ENCODE data around the gene CCDC158.

Gene CCDC158

DNA sequence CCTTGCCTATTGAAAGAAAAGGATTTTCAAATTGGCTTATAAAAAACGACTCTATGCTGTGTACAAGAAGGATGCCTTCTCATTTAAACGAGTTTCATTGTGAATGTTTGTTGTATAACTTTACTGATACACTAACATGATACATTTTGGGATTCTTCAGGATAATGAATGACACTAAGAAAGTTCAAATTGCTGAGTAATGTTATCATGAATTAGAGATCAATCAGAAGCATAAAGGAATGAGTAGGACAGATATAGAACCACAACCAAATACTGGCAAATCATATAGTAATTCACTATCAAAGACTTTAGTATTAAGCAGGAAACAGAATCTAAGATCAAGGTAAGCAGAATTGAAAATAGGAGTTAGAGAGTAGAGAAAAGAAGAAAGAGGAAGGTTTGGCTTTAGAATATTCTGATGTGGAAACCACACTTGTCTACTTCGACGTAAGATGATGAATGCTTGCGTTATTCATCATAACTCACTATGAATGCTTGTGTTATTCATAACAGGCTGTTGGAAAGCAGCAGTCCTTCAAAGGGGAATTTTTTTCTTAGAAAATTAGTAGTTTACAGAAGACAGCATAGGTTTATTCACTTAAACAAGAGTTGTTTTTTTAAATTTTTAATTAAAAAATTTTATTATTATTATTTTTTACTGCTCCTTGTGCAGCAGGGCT lies 13.4 kb downstream of the CCDC158 start:
- DNase-seq (ENCODE audit: low spot score in 2 of 2) = no peak
- H3K9me3 ChIP-seq = no peaks in the 10 kb centered on the region
- H3K4me3 ChIP-seq = no peak overlapping the region
- in situ Hi-C loops (cut with MboI; ENCODE audit: low sequenced_read_pairs) = no loop called here
- H3K27me3 ChIP-seq (ENCODE audit: low read depth) = no peaks in the 10 kb centered on the region; the same call in 1 of the 2 replicates
- H3K4me1 ChIP-seq = peaks cover 31% of the 10 kb centered on the region
- H3K36me3 ChIP-seq (replicated peaks) = no peaks in the 10 kb centered on the region

DNA sequence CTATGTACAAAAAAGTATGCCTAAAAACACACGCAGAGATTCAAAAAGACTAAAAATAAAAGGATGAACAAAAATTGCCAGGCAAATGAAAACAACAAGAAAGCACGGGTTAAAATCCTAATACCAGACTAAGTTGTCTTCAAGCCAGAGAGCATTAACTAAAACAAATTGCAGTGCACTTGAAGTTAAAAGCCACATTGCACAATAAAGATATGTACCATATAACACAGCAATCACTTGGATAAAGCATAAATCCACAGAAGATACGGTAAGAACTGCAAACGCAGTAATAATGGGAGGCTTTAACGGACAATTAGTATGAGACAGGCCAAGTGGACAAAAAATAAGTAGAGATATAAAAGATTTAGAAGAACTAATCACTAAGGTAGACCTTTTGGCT lies 14.9 kb downstream of the CCDC158 start:
- H3K36me3 ChIP-seq (replicated peaks) = no peaks in the 10 kb centered on the region
- peaks cover 20% of the 10 kb centered on the region for H3K4me1 ChIP-seq
- no peak overlapping the region for H3K4me3 ChIP-seq
- no peak for DNase-seq (ENCODE audit: low spot score in 2 of 2)
- in situ Hi-C loops (cut with MboI; ENCODE audit: low sequenced_read_pairs) = no loop called here
- no peaks in the 10 kb centered on the region; the same call in 1 of the 2 replicates for H3K27me3 ChIP-seq (ENCODE audit: low read depth)
- H3K9me3 ChIP-seq = no peaks in the 10 kb centered on the region

- no peaks in the 10 kb centered on the region; the same call in 1 of the 2 replicates for H3K27me3 ChIP-seq (ENCODE audit: low read depth)
- H3K9me3 ChIP-seq = no peaks in the 10 kb centered on the region
- no peak overlapping the region for H3K4me3 ChIP-seq
- in situ Hi-C loops (cut with MboI; ENCODE audit: low sequenced_read_pairs) = no loop called here
- H3K4me1 ChIP-seq = peaks cover 12% of the 10 kb centered on the region
- H3K36me3 ChIP-seq (replicated peaks) = no peaks in the 10 kb centered on the region
- no peak for DNase-seq (ENCODE audit: low spot score in 2 of 2)
These were observed 19.3 kb downstream of the CCDC158 start for GRCh38 chr4:76401654-76402053.

GRCh38 chr4:76388160-76388908 lies 32.6 kb downstream of the CCDC158 start:
- peaks cover 3% of the 10 kb centered on the region for H3K9me3 ChIP-seq

DNA sequence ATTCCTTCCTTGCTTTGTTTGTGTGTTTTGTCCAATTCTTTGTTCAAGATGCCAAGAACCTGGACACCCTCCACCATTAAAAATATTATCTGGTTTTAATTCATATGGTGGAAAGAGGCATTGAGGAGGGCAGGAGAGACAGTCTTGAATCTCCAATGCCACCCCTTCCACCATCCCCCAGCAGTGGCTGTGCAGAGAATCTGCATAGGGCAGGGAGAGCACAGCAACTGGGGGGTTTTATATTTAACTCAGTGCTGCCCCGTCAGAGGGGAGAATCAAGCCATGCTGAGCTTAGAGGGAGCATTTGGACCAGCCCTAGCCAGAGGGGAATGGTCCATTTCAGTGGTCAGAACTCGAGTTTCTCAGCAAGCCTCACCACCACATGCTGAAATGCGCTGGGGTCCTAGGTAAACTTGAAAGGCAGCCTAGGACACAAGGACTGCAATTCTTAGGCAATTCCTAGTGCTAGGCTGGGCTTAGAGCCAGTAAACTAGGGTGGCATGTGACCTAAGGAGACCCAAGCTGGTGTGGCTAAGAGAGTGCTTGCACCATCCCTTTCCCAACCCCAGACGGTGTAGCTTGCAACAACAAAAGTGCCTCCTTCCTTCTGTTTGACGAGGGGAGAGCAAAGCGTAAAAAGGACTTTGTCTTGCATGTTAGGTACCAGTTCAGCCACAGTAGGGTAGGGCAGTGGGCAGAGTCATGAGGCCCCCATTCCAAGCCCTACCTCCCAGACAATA lies 34.2 kb downstream of the CCDC158 start:
- H3K9me3 ChIP-seq = no peaks in the 10 kb centered on the region; the same call in 1 of the 2 replicates

More at GRCh38 chr4:76388160-76388908, 32.6 kb downstream of the CCDC158 start:
- in situ Hi-C loops (cut with MboI; ENCODE audit: low sequenced_read_pairs) = no loop called here
- no peaks in the 10 kb centered on the region for H3K27me3 ChIP-seq (ENCODE audit: low read depth)
- H3K36me3 ChIP-seq (replicated peaks) = no peaks in the 10 kb centered on the region
- DNase-seq (ENCODE audit: low spot score in 2 of 2) = no peak
- H3K4me1 ChIP-seq = no peaks in the 10 kb centered on the region
- H3K4me3 ChIP-seq = no peak overlapping the region

DNA sequence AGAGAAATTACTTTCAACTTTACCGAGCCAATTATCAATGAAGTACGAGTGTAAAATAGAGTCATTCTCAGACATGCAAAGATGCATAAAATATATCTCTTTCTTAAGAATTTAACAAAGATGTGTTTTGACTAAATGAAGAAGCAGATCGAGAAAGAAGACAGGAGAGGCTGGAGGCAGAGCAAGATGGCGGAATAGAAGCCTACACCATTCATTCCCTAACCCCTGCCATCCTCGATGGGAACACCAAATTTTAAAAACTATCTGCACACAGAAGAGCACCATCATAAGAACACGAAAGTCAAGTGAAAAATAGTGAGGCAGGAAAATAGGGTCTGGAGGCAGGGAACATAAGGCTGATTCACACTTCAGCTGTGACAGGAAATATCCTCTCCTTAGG lies 35.0 kb downstream of the CCDC158 start:
- DNase-seq (ENCODE audit: low spot score in 2 of 2) = no peak
- H3K9me3 ChIP-seq = peaks cover 4% of the 10 kb centered on the region; the same call in 1 of the 2 replicates
- H3K4me3 ChIP-seq = no peak overlapping the region
- H3K4me1 ChIP-seq = no peaks in the 10 kb centered on the region
- no peaks in the 10 kb centered on the region for H3K27me3 ChIP-seq (ENCODE audit: low read depth)
- no peaks in the 10 kb centered on the region for H3K36me3 ChIP-seq (replicated peaks)
- in situ Hi-C loops (cut with MboI; ENCODE audit: low sequenced_read_pairs) = no loop called here

More for the DNA sequence above, 34.2 kb downstream of the CCDC158 start:
- no peak overlapping the region for H3K4me3 ChIP-seq
- no peaks in the 10 kb centered on the region for H3K27me3 ChIP-seq (ENCODE audit: low read depth)
- H3K36me3 ChIP-seq (replicated peaks) = no peaks in the 10 kb centered on the region
- no peak for DNase-seq (ENCODE audit: low spot score in 2 of 2)
- no peaks in the 10 kb centered on the region for H3K4me1 ChIP-seq
- in situ Hi-C loops (cut with MboI; ENCODE audit: low sequenced_read_pairs) = no loop called here

GRCh38 chr4:76384052-76384451 lies 36.9 kb downstream of the CCDC158 start:
- in situ Hi-C loops (cut with MboI; ENCODE audit: low sequenced_read_pairs) = no loop called here
- H3K4me3 ChIP-seq = no peak overlapping the region
- no peak for DNase-seq (ENCODE audit: low spot score in 2 of 2)

DNA sequence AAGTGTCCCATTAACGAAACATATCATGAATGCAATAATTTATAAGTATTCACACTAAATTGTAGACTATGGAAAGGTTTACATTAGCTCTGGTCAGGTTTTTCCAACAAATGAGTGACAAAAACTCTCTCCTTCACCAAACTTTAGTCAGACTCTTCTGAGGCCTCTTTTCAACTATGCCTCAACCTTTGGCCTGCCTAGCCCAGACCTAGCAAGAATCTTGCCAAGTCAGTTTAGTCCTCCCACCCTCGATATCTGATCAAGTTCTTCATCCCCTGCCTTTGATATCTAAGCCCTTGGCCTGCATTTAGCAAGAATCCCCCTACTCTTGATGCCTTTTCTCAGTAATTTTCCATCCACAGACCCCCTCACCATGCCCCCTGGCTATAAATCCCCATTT lies 37.9 kb downstream of the CCDC158 start:
- Histone ChIP-seq H3K9me3 (peaks cover 11% of the 10 kb centered on the region), H3K4me1 (peaks cover 10% of the 10 kb centered on the region), H3K4me3 (no peak overlapping the region), H3K27me3 (ENCODE audit: low read depth) (no peaks in the 10 kb centered on the region), H3K36me3 (replicated peaks) (no peaks in the 10 kb centered on the region)
- in situ Hi-C loops (cut with MboI; ENCODE audit: low sequenced_read_pairs) = no loop called here
- no peak for DNase-seq (ENCODE audit: low spot score in 2 of 2)

More at GRCh38 chr4:76384052-76384451, 36.9 kb downstream of the CCDC158 start:
- peaks cover 11% of the 10 kb centered on the region for H3K9me3 ChIP-seq
- no peaks in the 10 kb centered on the region for H3K36me3 ChIP-seq (replicated peaks)
- peaks cover 6% of the 10 kb centered on the region for H3K4me1 ChIP-seq
- H3K27me3 ChIP-seq (ENCODE audit: low read depth) = no peaks in the 10 kb centered on the region

- no peaks in the 10 kb centered on the region for H3K36me3 ChIP-seq (replicated peaks)
- peaks cover 20% of the 10 kb centered on the region for H3K4me1 ChIP-seq
- in situ Hi-C loops (cut with MboI; ENCODE audit: low sequenced_read_pairs) = no loop called here
- DNase-seq (ENCODE audit: low spot score in 2 of 2) = no peak
- peaks cover 11% of the 10 kb centered on the region for H3K9me3 ChIP-seq
- H3K4me3 ChIP-seq = no peak overlapping the region
- no peaks in the 10 kb centered on the region for H3K27me3 ChIP-seq (ENCODE audit: low read depth)
These were observed 39.0 kb downstream of the CCDC158 start for GRCh38 chr4:76381986-76382385.

DNA sequence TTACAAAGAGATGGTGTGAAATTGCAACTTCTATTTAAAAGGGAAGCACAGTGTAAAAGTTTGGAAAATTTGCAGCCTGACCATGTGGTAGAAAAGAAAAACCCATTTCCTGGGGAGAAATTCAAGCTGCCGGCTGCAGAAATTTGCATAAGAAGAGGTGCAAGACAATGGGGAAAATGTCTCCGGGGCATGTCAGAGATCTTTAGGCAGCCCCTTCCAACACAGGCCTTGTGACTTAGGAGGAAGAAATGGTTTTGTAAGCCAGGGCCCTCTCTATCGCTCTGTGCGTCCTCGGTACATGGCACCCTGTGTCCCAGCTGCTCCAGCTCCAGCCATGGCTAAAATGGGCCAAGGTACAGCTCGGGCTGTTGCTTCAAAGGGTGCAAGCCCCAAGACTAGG lies 40.4 kb downstream of the CCDC158 start:
- no peaks in the 10 kb centered on the region for H3K27me3 ChIP-seq (ENCODE audit: low read depth)
- H3K4me3 ChIP-seq = no peak overlapping the region
- peaks cover 20% of the 10 kb centered on the region for H3K4me1 ChIP-seq
- in situ Hi-C loops (cut with MboI; ENCODE audit: low sequenced_read_pairs) = no loop called here
- DNase-seq (ENCODE audit: low spot score in 2 of 2) = peak; percentile 34 to 64
- H3K9me3 ChIP-seq = peaks cover 11% of the 10 kb centered on the region
- no peaks in the 10 kb centered on the region for H3K36me3 ChIP-seq (replicated peaks)

GRCh38 chr4:76377911-76378310 lies 43.0 kb downstream of the CCDC158 start:
- no peak overlapping the region for H3K4me3 ChIP-seq
- H3K27me3 ChIP-seq (ENCODE audit: low read depth) = no peaks in the 10 kb centered on the region
- no peaks in the 10 kb centered on the region for H3K36me3 ChIP-seq (replicated peaks)
- peaks cover 20% of the 10 kb centered on the region for H3K4me1 ChIP-seq
- in situ Hi-C loops (cut with MboI; ENCODE audit: low sequenced_read_pairs) = no loop called here
- peaks cover 11% of the 10 kb centered on the region; the same call in 1 of the 2 replicates for H3K9me3 ChIP-seq
- peak; percentile 5 to 45 for DNase-seq (ENCODE audit: low spot score in 2 of 2)

DNA sequence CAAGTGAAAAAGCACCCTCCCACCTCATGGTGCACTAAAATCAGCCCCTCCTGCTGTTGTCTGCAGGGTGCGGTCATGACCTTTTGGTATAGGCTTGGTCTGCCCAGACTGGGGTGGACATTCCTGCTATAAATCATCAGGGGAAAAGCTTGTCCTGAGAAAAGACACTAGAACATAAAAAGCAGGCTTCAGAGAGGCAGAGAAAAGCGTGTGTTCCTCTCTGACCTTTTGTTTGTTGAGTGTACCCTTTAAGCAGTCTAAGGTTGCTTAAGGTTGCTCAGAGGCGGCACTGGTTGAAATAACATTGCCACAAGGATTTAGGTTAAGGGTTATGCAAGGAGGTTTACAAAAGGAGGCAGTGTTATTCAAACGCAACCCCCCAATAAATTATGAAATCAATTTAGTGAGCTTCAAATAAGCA lies 43.5 kb downstream of the CCDC158 start:
- Histone ChIP-seq H3K27me3 (ENCODE audit: low read depth) (no peaks in the 10 kb centered on the region), H3K4me1 (peaks cover 20% of the 10 kb centered on the region), H3K4me3 (no peak overlapping the region), H3K9me3 (peaks cover 11% of the 10 kb centered on the region; the same call in 1 of the 2 replicates), H3K36me3 (replicated peaks) (no peaks in the 10 kb centered on the region)
- in situ Hi-C loops (cut with MboI; ENCODE audit: low sequenced_read_pairs) = no loop called here
- DNase-seq (ENCODE audit: low spot score in 2 of 2) = peak; percentile 40 to 50

GRCh38 chr4:76376534-76376933 lies 44.4 kb downstream of the CCDC158 start:
- H3K27me3 ChIP-seq (ENCODE audit: low read depth) = no peaks in the 10 kb centered on the region
- peaks cover 11% of the 10 kb centered on the region; the same call in 1 of the 2 replicates for H3K9me3 ChIP-seq
- H3K4me1 ChIP-seq = peaks cover 20% of the 10 kb centered on the region
- no peak for DNase-seq (ENCODE audit: low spot score in 2 of 2)
- in situ Hi-C loops (cut with MboI; ENCODE audit: low sequenced_read_pairs) = no loop called here
- no peaks in the 10 kb centered on the region for H3K36me3 ChIP-seq (replicated peaks)
- H3K4me3 ChIP-seq = no peak overlapping the region
